ENCODE measurements around the gene ARL4C.
"Not testable (repeated sequence)": the region's sequence is repeated elsewhere in the genome, so short reads cannot be mapped to it uniquely, and the experiment has no call there.

ARL4C gene

DNA sequence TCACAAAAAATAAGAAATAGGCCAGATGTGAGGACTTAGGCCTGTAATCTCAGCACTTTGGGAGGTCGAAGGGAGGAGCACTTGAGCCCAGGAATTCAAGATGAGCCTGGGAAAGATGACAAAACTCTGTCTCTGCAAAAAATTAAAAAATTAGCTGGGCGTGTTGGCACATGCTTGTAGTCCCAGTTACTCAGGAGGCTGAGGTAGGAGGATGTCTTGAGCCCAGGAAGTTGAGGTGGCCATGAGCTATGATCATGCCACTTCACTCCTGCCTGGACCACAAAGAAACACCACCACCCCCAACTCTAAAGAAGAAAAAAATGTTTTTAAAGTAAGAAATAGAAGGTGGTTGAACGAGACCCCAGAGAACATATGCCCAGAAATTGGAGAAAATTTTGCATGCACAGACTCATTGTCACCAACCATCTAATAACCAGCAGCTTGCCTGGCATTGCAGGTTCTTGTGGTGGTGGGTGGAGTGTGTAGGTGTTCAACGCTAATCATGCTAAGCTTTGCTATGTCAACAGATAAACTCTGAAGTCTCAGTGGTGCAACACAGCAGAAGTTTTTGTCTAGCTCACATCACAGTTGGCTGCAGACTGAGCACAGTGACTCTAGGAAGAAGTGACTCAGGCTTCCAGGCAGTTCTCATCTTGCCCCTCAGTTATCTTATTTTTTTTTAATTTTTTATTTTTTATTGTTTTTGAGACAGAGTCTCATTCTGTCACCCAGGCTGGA lies 18.6 kb downstream of the ARL4C start:
- peak in 1 of 2 donors; percentile 40 for DNase-seq (ENCODE audit: low read depth in 2 of 2, low spot score in 1 of 2)

DNA sequence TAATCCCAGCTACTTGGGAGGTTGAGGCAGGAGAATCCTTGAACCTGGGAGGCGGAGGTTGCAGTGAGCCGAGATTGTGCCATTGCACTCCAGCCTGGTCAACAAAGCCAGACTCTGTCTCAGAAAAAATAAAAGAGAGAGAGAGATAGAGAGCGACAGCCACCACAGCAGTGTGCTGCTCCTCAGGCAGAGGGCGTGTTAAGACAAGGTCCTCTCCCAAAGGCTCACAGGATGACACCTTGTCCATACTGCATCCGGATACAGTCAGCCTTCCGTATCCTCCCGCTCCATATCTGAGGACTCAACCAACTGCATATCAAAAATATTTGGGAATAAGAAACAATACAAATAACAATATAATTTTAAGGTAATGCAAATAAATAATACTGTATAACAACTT lies 20.1 kb downstream of the ARL4C start:
- no peak for DNase-seq (ENCODE audit: low read depth in 2 of 2, low spot score in 1 of 2)

DNA sequence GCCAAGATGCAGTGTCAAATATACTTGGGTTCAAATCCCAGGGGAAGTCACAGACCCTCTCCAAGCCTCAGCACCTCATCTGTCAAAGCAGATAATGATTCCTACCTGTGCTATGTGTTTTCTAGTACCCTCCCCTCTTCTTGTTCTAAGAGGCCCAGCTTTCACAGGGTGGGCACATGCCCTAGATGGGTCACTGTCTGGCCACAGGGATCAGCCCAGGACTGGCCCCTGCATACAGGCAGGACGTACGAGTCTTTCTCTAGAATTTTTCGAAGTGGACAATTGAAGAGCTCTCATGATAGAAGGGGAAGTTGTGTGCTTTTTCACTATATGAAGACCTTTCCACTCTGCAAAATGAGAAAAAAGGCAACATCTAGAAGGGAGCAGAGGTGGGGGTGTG lies 22.2 kb downstream of the ARL4C start:
- no peak for DNase-seq (ENCODE audit: low read depth in 2 of 2, low spot score in 1 of 2)

DNA sequence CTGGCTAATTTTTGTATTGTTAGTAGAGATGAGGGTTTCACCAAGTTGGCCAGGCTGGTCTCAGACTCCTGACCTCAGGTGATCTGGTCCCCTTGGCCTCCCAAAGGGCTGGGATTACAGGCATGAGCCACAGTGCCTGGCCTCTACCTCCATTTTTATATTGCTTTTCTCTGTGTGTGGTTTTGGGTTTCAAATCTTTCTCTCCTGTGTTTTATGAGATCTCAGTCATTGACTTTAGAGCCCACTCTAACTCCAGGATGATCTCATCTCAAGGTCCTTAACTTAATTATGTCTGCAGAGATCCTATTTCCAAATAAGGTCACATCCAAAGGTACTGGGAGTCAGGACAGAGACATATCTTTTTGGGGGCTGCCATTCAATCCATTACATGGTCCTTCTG lies 24.7 kb downstream of the ARL4C start:
- no peak for DNase-seq (ENCODE audit: low read depth in 2 of 2, low spot score in 1 of 2)

DNA sequence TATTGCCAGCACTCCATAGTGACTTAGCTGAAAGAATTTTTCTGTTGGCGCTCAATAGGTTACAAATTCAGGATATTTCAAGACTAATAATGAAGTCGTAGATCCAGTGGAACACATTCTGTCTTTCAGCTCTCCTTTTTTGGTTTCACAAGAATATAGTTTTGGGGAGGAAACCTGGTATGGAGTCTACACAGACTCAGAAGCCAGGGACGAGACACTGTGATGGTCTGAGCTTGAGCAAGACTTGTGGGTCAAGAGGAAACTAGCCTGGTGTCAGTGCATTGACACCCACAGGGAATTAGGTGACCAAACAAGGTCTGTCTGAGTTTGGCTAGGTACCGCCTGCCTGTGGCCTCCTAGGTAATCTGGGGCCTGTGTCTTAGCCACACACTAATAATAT lies 26.9 kb downstream of the ARL4C start:
- no peak for DNase-seq (ENCODE audit: low read depth in 2 of 2, low spot score in 1 of 2)

DNA sequence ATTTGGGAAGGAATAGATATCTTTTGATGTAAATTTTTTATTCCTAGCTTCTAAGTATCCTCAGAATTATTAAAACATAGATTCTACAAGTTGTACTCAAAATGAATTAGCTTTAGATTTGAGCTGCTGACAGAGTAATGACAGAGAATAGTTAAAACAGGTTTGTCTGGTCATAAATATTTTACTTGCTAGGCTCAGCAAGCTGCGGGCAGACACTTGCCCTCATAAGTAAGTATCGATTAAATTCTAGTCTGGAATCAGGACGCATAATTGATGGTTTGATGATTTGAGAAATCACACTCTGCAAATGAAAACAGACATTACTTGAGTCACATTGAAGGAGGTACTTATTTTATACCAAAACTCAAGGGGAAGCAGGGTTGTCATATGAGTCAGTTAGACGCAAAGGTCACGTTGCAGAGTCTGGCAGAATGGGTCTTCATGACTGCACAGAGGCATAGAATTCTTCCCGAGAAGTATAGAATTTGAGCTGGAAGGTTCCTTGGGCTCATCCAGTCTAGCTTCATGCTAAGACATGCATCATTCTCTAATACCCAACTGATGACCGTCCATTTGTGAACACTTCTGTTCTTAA lies 27.5 kb downstream of the ARL4C start:
- DNase-seq (ENCODE audit: low read depth in 2 of 2, low spot score in 1 of 2): no peak

DNA sequence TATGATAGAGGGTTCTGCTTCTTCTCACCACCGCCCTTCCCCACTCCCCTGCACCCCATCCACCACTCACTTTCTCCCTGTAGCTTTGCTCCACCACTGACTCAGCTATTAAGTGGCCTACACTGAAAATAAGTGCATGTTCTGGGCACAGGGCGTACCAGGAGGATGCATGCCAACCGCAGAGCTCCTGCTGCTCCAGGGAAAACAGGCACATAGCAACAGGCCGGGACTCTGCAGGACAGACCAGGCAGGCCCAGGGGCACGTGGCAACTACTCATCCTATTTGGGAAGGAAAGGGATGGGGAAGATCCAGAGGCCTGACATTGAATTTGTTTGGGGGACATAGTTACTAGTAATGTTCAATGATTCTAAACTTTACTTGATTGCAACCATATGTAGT lies 28.4 kb downstream of the ARL4C start:
- DNase-seq (ENCODE audit: low read depth in 2 of 2, low spot score in 1 of 2): no peak

DNA sequence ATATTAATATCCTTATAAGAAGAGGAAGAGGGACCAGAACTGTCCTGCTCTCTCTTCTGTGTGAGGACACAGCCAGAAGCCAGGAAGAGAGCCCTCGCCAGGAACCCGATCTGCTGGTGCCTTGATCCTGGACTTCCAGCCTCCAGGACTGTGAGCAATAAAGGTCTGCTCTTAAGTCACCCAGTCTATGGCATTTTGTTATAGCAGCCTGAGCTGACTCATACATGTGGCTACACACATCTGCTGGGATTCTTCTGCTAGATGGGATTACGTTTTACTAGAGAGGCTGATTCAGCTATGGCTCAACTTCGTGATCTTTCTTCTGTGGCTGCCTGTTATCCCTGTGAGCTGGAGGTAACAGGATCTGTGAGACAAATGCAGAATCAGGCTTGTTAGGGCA lies 29.6 kb downstream of the ARL4C start:
- no peak for DNase-seq (ENCODE audit: low read depth in 2 of 2, low spot score in 1 of 2)

DNA sequence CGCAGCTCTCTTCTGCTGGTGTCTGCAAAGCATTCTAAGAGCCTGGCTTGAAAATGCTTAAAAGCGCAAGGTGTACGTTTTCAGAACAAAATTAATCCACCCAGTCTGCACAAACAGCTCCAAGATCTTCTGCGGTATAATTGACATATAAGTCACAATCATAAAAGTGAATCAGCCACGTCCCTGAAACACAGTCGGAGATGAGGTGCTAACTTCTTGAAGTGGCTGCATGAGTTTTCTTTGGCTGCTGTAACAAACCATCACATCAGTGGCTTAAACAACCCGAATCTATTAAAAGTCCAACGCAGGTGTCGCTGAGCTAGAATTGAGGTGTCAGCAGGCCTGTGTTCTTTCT lies 32.6 kb downstream of the ARL4C start:
- DNase-seq (ENCODE audit: low read depth in 2 of 2, low spot score in 1 of 2): no peak

DNA sequence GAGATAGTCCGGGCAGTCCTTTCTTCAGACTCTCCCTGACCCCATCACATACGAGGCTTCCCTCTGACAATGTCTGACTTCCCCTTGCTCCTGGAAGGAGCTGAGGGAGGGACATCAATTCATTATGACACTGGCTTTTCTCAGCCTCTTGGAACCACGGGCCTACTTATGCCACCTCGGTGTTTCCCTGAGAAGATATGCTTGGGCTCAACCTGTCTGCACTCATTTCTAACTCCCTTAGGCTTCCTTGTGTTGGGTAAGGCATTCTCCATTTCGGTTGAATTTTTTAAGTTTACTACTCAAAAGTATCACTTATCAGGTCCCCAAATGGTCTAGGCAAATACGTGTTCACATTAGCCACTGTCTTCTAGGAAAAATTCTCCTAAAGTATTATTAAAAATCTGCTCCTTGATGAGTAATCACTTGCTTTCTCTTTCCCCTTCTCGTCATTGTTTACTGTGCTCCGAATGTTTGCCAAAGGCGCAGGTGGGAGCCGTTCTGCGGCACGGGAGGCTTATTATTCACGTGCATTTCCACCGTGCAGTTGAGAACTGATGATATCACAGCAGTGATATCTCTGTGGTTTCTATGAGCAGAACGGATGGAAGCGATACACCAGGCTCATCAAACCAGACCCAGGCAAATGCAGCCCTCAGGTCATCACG lies 33.1 kb downstream of the ARL4C start:
- DNase-seq (ENCODE audit: low read depth in 2 of 2, low spot score in 1 of 2): peak in 1 of 2 donors; percentile 49

DNA sequence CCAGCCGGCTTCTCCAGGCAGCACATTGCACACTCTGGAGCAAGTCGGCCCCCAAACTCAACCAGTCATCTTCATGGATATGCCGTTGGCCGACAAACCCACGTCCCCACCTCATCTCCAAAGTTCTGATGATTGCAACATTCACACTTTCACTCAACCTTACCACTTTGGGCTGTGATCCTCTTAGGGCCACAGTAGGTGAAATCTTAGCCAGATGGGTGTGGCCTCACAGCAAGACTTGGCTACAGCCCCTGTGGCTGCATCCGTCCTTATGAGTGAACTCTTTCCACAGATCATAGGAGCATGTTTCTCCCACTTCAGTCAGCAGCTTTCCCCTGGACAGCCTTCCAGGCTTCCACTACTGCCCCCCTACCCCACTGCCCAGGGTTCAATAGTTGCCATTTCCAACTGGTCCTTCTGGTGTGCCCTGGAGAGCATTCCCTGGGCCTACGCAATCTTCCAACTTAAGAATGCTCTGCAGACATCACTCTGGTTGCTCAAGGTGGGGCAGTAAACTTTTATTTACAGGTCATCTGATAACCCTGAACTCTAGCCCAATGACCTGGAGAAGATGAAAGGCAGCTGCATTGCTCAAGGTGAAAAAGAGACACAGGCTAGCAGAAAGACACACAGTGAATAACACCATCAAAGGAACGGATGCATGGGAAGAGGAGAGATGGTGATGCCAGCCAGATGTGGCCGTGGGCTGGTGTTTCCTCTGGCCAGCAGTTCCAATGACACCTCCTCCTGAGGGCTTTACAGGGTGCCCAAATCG lies 34.5 kb downstream of the ARL4C start:
- DNase-seq (ENCODE audit: low read depth in 2 of 2, low spot score in 1 of 2): no peak

DNA sequence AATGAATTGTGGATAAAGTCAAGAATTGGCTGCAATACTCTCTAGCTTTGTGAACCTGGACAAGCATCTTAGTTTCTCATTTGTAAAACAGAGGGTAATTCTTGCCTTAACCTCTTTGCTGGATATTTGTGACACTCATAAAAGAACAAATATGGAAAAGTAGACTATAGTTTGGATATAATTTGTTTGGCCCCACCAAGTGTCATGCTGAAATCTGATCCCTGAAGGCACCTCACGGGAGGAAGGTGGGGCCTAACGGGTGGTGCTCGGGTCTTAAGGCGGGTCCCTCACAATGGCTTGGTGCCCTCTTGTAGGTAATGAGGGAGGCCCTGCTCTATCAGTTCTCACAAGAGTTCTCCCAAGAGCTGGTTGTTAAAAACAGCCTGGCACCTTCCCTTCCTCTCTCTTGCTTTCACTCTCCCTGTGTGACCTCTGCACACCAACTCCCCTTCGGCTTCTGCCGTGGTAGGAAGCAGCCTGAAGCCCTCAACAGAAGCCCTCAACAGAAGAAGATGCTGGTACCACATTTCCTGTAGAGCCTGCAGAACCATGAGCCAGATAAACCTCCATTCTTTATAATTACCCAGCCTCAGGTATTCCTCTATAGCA lies 37.4 kb downstream of the ARL4C start:
- no peak for DNase-seq (ENCODE audit: low read depth in 2 of 2, low spot score in 1 of 2)

DNA sequence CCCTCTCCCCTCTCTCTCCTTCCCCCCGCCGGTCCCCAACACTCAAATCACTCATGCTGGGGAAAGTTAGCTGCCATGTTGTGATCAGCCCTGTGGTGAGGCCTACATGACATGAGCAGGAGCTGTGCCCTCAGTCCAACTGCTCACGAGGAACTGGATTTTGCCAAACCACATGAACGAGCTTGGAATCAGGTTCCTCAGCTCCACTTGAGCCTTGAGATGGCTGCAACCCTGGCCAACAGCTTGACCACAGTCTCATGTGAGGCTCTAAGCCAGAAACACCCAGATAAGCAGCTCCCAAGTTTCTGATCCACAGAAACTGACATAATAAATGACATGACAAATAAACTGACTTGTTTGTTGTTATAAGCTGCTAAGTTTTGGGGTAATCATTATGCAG lies 38.4 kb downstream of the ARL4C start:
- no peak for DNase-seq (ENCODE audit: low read depth in 2 of 2, low spot score in 1 of 2)

DNA sequence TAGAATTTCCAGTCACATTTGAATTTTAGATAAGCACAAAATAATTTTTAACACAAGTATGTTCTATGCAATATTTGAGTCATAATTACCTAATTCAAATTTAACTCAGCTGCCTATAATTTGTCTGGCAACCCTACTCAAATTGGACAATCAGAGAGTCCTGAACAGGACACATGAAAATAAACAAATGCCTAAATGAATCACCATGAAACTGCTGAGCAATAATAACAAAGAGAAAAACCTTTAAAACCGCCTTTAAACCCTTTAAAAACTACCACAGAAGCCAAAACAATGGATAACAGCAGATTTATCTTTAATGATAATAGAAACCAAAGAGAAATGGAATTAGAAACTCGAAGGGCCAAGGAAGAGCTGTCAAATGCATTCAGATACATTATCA lies 39.5 kb downstream of the ARL4C start:
- no peak for DNase-seq (ENCODE audit: low read depth in 2 of 2, low spot score in 1 of 2)

DNA sequence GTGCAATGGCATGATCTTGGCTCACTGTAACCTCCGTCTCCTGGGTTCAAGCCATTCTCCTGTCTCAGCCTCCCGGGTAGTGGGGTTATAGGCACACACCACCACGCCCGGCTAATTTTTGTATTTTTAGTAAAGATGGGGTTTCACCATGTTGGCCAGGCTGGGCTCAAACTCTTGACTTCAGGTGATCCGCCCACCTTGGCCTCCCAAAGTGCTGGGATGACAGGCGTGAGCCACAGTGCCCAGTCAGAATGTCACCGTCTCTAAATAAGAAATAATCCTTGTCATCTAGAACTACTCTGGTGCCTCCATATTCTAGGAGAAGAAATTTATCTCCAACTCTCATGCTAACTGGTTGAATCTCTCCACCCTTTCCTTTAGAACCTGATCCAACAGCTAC lies 41.6 kb downstream of the ARL4C start:
- DNase-seq (ENCODE audit: low read depth in 2 of 2, low spot score in 1 of 2): not testable (repeated sequence)

DNA sequence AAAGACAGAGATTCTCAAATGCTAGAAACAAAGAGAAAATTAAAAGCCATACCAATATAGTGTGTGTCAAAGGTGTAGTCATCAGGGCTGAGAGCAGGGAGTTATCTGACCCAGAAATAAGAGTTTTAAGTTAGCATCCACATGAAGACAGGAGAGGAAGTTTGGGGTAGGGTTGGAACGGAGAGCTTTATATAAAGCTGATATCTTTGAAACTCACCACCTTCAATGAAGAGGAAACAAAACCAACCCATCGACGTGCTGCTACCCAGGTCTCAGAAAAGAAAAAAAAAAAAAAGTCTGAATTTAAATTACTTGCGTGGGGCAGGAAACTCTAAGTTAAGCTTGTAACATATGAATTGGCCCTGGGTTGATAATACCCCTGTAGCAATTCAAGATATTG lies 42.4 kb downstream of the ARL4C start:
- DNase-seq (ENCODE audit: low read depth in 2 of 2, low spot score in 1 of 2): no peak

DNA sequence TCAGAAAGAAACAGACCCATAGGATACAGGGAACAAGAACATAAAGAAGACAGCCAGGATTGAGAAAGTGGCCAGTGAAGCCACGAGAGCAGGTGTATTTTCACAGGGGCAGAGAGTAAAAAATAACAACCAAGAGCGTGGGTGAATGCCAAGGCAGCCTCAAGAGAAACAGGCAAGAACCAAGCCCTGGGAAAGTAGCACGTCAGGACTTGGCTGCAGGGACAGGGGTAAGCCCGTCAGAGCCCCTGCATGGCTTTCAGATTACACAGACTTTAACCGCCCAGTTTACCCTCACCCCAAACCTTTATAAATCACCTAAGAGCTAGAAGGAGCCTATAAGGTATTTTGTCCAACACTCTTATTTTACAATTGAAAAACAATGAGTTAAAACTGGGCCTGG lies 43.7 kb downstream of the ARL4C start:
- no peak for DNase-seq (ENCODE audit: low read depth in 2 of 2, low spot score in 1 of 2)

DNA sequence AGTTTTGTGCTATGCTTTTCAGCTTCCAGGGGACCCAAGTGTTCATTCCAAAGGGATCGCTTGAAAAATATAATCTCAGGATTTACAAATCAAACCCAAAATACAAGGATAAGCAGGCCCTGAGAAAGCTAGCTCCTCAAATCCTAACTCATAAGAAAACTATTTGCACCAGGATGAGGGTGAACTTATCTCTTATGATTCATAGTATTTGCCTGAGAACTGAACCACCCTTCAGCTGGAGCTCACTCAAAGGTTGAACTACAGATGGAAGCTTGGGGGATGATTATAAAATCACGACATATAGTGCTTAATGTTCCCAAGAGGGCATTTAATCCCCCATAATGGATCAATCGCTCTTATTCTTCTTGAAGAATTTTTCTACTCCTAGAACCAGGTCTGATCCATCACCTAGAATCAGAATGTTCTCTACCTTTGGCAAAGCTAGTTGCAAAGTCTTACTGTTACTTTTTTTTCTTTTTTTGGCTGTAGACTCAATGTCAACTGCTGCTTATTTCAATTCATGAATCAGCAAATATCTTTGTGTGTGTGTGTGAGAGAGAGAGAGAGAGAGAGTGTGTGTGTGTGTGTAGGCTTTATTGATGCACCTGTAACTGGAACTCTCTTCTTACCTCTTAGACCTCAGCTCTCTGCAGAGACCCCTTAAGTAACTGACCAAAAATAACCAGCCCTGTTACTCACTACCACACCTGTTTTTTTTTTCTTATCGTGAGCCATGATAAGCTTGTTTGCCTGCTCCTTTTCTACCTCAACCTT lies 44.8 kb downstream of the ARL4C start:
- no peak for DNase-seq (ENCODE audit: low read depth in 2 of 2, low spot score in 1 of 2)

DNA sequence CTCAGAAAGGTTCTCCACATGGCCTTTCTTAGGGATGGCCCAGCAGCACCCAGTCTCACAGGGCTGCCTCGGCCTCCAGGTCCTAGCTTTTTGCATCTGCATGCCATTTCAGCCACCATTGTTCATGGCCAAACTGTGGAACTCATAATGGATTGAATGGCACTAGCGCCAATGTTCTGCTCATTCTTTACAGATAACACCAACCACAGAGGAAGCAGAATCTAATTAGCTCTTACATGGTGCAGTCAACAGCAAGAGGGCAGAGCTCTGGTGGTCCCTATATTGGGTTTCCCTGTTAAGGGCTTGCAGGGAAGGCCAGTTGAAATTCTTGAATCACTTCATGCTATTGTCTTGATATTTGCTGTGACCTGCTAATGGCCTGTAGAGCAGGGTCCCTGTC lies 45.6 kb downstream of the ARL4C start:
- no peak for DNase-seq (ENCODE audit: low read depth in 2 of 2, low spot score in 1 of 2)

DNA sequence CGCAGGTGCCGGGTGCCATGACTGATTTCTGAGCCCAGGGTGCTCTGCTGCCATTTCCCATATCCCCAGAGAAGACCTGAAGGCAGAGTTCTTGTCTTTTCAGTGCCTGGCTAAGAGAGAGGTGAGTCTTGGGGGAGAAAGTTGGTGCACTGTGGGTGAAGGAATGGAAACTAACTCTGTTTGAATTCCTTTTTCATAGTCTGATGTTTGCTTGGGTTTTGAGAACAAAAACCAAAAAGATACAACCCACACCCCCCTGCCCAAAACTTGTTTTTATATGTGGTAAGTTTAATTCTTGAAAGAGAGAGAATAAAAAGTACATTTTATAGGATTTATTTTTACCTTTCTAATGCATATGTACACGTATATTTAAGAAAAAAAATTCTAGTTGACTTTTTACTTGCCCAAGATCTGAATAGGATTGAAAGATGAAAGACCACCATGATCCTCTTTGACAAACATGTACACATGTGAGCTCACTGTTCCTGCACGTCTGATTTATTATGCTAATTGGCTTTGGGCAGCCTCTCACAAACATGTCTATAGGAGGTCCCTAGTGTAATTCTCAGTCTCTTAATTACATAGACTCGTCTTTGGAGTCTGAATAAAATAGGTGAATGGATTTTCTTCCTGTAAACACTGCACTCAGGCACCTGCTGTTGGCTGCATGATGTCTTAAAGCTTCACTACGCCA lies 46.3 kb downstream of the ARL4C start:
- no peak for DNase-seq (ENCODE audit: low read depth in 2 of 2, low spot score in 1 of 2)

Measured in stimulated activated CD8-positive, alpha-beta memory T cell treated with anti-CD3 and anti-CD28 coated beads, Interleukin-4, amount 100 ng/mL, for 4 hours (primary cell).